ENCODE data around the gene DIAPH1. TPM values are rescaled to one million over a fixed set of nuclear protein-coding genes. Genes with fewer than 3 reads are reported as not detected.
A peak's percentile ranks its signal among the peaks of the same experiment; 100 is the strongest.

The DIAPH1 gene
- total RNA-seq, 2 donors from 2014 or later: 34.8 to 57.7 TPM

DNA sequence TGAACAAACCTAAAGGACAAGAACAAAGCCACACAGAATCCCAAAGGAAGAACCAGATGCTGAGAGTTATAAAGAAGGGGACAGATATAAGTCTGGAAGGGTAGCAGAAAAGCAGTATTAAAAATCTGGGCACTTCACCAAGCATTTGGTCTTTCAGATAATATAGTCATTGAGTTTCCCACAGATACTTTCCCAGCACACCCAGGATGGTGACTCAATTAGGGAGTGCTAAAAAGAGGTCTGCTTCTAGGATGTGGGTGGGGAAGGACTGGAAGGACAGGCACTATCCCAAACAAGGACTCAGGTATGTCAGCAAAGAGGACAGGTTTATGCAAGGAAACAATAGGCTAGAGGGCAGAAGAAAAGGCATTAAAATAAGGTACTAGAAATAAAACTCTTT, 59.3 kb downstream of the DIAPH1 start:
- DNase-seq (ENCODE audit: low spot score): peak; percentile 39
- Histone ChIP-seq H3K36me3 (no peaks in the 10 kb centered on the region), H3K4me3 (no peak overlapping the region), H3K4me1 (replicated peaks) (peaks cover 5% of the 10 kb centered on the region), H3K27me3 (replicated peaks; ENCODE audit: insufficient read depth) (no peaks in the 10 kb centered on the region), H3K9me3 (no peaks in the 10 kb centered on the region), H3K27ac (peak overlapping the region; percentile 79 to 83)
- TF ChIP-seq, protein P1, sequence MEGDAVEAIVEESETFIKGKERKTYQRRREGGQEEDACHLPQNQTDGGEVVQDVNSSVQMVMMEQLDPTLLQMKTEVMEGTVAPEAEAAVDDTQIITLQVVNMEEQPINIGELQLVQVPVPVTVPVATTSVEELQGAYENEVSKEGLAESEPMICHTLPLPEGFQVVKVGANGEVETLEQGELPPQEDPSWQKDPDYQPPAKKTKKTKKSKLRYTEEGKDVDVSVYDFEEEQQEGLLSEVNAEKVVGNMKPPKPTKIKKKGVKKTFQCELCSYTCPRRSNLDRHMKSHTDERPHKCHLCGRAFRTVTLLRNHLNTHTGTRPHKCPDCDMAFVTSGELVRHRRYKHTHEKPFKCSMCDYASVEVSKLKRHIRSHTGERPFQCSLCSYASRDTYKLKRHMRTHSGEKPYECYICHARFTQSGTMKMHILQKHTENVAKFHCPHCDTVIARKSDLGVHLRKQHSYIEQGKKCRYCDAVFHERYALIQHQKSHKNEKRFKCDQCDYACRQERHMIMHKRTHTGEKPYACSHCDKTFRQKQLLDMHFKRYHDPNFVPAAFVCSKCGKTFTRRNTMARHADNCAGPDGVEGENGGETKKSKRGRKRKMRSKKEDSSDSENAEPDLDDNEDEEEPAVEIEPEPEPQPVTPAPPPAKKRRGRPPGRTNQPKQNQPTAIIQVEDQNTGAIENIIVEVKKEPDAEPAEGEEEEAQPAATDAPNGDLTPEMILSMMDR (IDR thresholded peaks at IDR 0.05): no peak
- TF ChIP-seq POLR2AphosphoS5 (IDR thresholded peaks at IDR 0.05): peak; percentile 24
- intact Hi-C loops (cut with DNase I): loop anchor here (2.0 kb wide), 1 partner anchor 83 kb away; no protein-coding TSS in a partner anchor

DNA sequence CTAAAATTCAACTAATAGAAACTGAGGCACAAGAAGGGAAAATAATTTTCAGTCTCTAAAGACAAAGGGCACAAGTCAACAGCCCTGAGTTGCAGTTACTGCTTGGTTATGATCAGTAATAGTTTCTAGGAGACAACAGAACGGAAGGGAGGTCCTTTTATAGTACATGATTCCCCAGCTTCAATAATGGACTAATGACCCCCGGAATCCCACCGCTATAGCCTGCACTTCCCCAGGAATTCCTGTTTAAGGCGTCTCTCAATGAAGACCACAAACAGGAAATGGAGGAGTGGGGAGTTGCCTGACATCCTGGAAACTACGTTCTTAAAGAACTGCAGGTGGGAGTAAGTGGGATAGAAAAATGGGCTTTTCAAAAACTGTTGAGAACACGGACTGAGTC, 60.6 kb downstream of the DIAPH1 start:
- intact Hi-C loops (cut with DNase I): loop anchor here (2.0 kb wide), 1 partner anchor 81 kb away; no protein-coding TSS in a partner anchor
- Histone ChIP-seq H3K36me3 (no peaks in the 10 kb centered on the region), H3K27ac (peak overlapping the region; percentile 44), H3K4me1 (replicated peaks) (peaks cover 5% of the 10 kb centered on the region), H3K4me3 (no peak overlapping the region), H3K9me3 (no peaks in the 10 kb centered on the region), H3K27me3 (replicated peaks; ENCODE audit: insufficient read depth) (no peaks in the 10 kb centered on the region)
- WGBS: 68% methylated on average over 6 of the region's 6 CpGs
- no peak for TF ChIP-seq POLR2AphosphoS5 (IDR thresholded peaks at IDR 0.05)
- no peak for TF ChIP-seq POLR2A (IDR thresholded peaks at IDR 0.05)
- TF ChIP-seq, protein P1 (IDR thresholded peaks at IDR 0.05): no peak
- no peak for DNase-seq (ENCODE audit: low spot score)

DNA sequence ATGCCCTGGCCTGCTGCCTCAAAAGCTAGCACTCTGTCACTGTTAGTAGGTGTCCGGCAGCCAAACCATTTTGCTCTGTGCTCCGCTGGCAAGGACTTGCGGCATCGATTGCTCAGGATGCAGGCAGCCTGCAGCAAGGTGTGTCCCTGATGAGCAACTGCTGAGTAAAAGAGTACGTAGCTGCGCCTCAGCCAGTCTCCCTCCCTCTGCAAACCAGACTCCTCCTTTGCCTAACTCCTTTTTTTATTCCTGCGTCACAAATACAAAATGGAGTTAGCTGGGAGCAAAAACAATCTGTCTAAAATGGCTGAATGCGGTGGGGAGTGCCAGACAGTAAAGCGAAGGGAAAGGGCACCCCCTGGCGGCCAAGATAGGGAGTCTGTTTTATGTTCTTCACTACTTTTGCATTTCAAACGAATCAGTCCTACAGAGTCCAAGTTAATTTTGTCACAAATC, 61.1 kb downstream of the DIAPH1 start:
- no peak for TF ChIP-seq POLR2A (IDR thresholded peaks at IDR 0.05)
- TF ChIP-seq, protein P1 (IDR thresholded peaks at IDR 0.05): peak; percentile 72 to 83 (median 76)
- peak; percentile 75 for TF ChIP-seq POLR2AphosphoS5 (IDR thresholded peaks at IDR 0.05)
- 56% methylated on average over 11 of the region's 11 CpGs for WGBS
- Histone ChIP-seq H3K4me3 (no peak overlapping the region), H3K9me3 (no peaks in the 10 kb centered on the region), H3K27ac (peak overlapping the region; percentile 44), H3K4me1 (replicated peaks) (peaks cover 5% of the 10 kb centered on the region), H3K27me3 (replicated peaks; ENCODE audit: insufficient read depth) (no peaks in the 10 kb centered on the region), H3K36me3 (no peaks in the 10 kb centered on the region)
- intact Hi-C loops (cut with DNase I): loop anchor here (2.0 kb wide), 2 partner anchors 31 to 81 kb away; no protein-coding TSS in a partner anchor
- DNase-seq (ENCODE audit: low spot score): peak; percentile 47

DNA sequence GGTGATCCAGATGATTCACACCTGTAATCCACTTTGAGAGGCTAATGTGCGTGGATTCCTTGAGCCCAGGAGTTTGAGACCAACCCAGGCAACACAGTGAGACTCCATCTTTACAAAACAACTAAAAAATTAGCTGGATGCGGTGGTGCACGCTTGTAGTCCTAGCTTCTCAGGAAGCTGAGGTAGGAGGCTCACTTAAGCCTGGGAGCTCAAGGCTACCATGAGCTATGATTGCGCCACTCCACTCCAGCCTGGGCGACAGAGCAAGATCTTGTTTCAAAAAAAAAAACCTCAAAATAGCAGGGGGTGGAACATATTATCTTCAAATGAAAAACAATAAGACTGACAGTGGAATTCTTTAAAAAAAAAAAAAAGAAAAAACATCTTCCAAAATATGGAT, 70.9 kb downstream of the DIAPH1 start:
- Histone ChIP-seq H3K27ac (no peak overlapping the region), H3K36me3 (no peaks in the 10 kb centered on the region), H3K4me1 (replicated peaks) (no peaks in the 10 kb centered on the region), H3K4me3 (no peak overlapping the region), H3K27me3 (replicated peaks; ENCODE audit: insufficient read depth) (no peaks in the 10 kb centered on the region), H3K9me3 (no peaks in the 10 kb centered on the region)
- DNase-seq (ENCODE audit: low spot score): no peak
- 96% methylated on average over 5 of the region's 5 CpGs for WGBS
- intact Hi-C loops (cut with DNase I): no loop called here
- TF ChIP-seq POLR2AphosphoS5 (IDR thresholded peaks at IDR 0.05): no peak

DNA sequence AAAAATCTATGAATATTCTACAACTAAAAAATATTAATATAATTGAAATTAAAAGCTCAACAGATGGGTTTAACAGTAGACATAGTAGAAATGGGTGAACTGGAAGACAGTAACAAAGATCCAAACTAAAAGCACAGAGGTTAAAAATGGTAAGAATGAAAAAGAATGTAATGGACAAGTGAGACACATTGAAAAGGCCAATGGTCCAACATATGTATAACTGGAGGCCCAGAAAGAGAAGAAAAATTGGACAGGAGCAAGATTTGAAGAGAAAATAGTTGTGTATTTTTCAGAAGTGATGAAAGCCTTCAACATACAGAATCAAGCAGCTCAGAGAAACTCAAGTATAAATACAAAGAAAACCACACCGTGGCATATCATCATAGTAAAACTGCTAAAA, 71.3 kb downstream of the DIAPH1 start:
- Histone ChIP-seq H3K4me3 (no peak overlapping the region), H3K9me3 (no peaks in the 10 kb centered on the region), H3K36me3 (no peaks in the 10 kb centered on the region), H3K4me1 (replicated peaks) (no peaks in the 10 kb centered on the region), H3K27ac (no peak overlapping the region), H3K27me3 (replicated peaks; ENCODE audit: insufficient read depth) (no peaks in the 10 kb centered on the region)
- WGBS: 100% methylated on average over 1 of the region's 1 CpG
- intact Hi-C loops (cut with DNase I): no loop called here
- TF ChIP-seq POLR2AphosphoS5 (IDR thresholded peaks at IDR 0.05): no peak
- TF ChIP-seq, protein P1 (IDR thresholded peaks at IDR 0.05): no peak
- no peak for TF ChIP-seq POLR2A (IDR thresholded peaks at IDR 0.05)
- no peak for DNase-seq (ENCODE audit: low spot score)

Data from prostate gland (tissue), 2 donors.